Natural killer cell treated with Interleukin-12 subunit alpha and Interleukin-12 subunit beta and Interleukin-15 and Interleukin-18, amount 100 ng/mL, for 72 hours (primary cell): Measurements from ENCODE around the gene CIDEC. TPM values are rescaled to one million over a fixed set of nuclear protein-coding genes. Genes with fewer than 3 reads are reported as not detected.

Experiments
- total RNA-seq, 2 donors: library from RNA; stranded (reverse); gene quantifications; one replicate each; pipeline ENCODE4 v1.2.3, GENCODE V29; 2022

Gene CIDEC
- total RNA-seq, 2 donors from 2014 or later = not detected

Other genes starting within 250 kb of the CIDEC start
- gene MTMR14, start 230.7 kb downstream of the CIDEC start, total RNA-seq = 10 to 100 TPM; 57.3 to 62.4 TPM
- under 1 TPM in 1 of 2 donors, not detected in 1; 0.29 TPM for gene CPNE9, start 176.4 kb downstream of the CIDEC start, total RNA-seq
- 10 to 100 TPM; 51.9 to 62.3 TPM for gene BRPF1, start 148.5 kb downstream of the CIDEC start, total RNA-seq
- gene OGG1, start 130.3 kb downstream of the CIDEC start, total RNA-seq = 10 to 100 TPM; 35.9 to 42.5 TPM
- gene CAMK1, start 110.3 kb downstream of the CIDEC start, total RNA-seq = 10 to 100 TPM; 19.8 to 24.4 TPM
- gene TADA3, start 87.8 kb downstream of the CIDEC start, total RNA-seq = 10 to 100 TPM; 58.3 to 65.6 TPM
- 100 to 1,000 TPM; 323 to 381 TPM for gene ARPC4, start 87.2 kb downstream of the CIDEC start, total RNA-seq
- 10 to 100 TPM; 50.0 to 91.3 TPM for gene TTLL3, start 70.0 kb downstream of the CIDEC start, total RNA-seq
- 10 to 100 TPM; 43.1 to 71.2 TPM for gene RPUSD3, start 36.2 kb downstream of the CIDEC start, total RNA-seq
- 10 to 100 TPM; 31.8 to 42.8 TPM for gene JAGN1, start 10.4 kb upstream of the CIDEC start, total RNA-seq
- 1 to 10 TPM in 1 of 2 donors, under 1 TPM in 1; 0.48 to 1.9 TPM for gene IL17RE, start 22.6 kb upstream of the CIDEC start, total RNA-seq
- gene IL17RC, start 36.8 kb upstream of the CIDEC start, total RNA-seq = under 1 TPM; 0.57 to 0.92 TPM
- 10 to 100 TPM; 22.8 to 29.7 TPM for gene CRELD1, start 53.6 kb upstream of the CIDEC start, total RNA-seq
- gene PRRT3, start 72.2 kb upstream of the CIDEC start, total RNA-seq = 10 to 100 TPM; 13.4 to 13.7 TPM
- 10 to 100 TPM; 62.5 to 65.8 TPM for gene EMC3, start 106.6 kb upstream of the CIDEC start, total RNA-seq
- 100 to 1,000 TPM in 1 of 2 donors, 10 to 100 TPM in 1; 35.0 to 110 TPM for gene FANCD2, start 146.2 kb upstream of the CIDEC start, total RNA-seq
- gene FANCD2OS, start 228.0 kb upstream of the CIDEC start, total RNA-seq = not detected
- gene BRK1, start 235.4 kb upstream of the CIDEC start, total RNA-seq = 100 to 1,000 TPM in 1 of 2 donors, 10 to 100 TPM in 1; 86.8 to 132 TPM